Adrenal gland (tissue), 5 donors: ENCODE data around the gene ICOSLG.

Source experiments
- CTCF ChIP-seq, 6 experiments: fragments of 450-650 bp in 4 of 6; fragments of 200-600 bp in 2 of 6; sonication (generic) in 1 of 6; IDR thresholded peaks; 1 replicate in 5 of 6; 2 replicates in 1 of 6; pipeline versions ENCODE4 v1.5.1 to v1.8.0; 2016 to 2021; ENCODE audit warnings: antibody characterized with exemption in 6 of 6, mild to moderate bottlenecking in 2 of 6, moderate library complexity in 1 of 6
- POLR2A ChIP-seq, 2 donors: fragments of 450-650 bp; IDR thresholded peaks; one replicate each; pipeline ENCODE4 v1.6.1; 2017; ENCODE audit warnings: antibody characterized with exemption in 2 of 2, mild to moderate bottlenecking in 2 of 2, moderate library complexity in 1 of 2
- donor health status: DM: no; HTN: no; CAD: no.

GRCh38 chr21:44255511-44255981 is 14.8 kb upstream of the ICOSLG start:
- TF ChIP-seq CTCF (IDR thresholded peaks at IDR 0.05) (no peak), POLR2A (IDR thresholded peaks at IDR 0.05) (no peak)
